ENCODE measurements around the gene DESI2.
"Not testable (repeated sequence)": the region's sequence is repeated elsewhere in the genome, so short reads cannot be mapped to it uniquely, and the experiment has no call there.

GRCh38 chr1:244740027-244740617 is 87.2 kb downstream of the DESI2 start:
- not testable (repeated sequence) for TF ChIP-seq EZH2 (IDR thresholded peaks at IDR 0.05; ENCODE audit: borderline replicate concordance); CTCF (IDR thresholded peaks at IDR 0.05; ENCODE audit: poor library complexity); EZH2phosphoT487 (IDR thresholded peaks at IDR 0.05; ENCODE audit: low read depth, severe bottlenecking, unreplicated experiment)

Data from hepatocyte (in vitro differentiated cells).